GM19372 (cell line): ENCODE data around the gene WNK2.
"Not testable (repeated sequence)": the region's sequence is repeated elsewhere in the genome, so short reads cannot be mapped to it uniquely, and the experiment has no call there.

Source experiments
- ATAC-seq: cut with Tn5 transposase; IDR thresholded peaks from one replicate; pipeline ENCODE4 v1.9.1; 2021; ENCODE audit warnings: mild to moderate bottlenecking, low read depth, moderate library complexity; ENCODE audit not compliant: unreplicated experiment

The WNK2 gene

DNA sequence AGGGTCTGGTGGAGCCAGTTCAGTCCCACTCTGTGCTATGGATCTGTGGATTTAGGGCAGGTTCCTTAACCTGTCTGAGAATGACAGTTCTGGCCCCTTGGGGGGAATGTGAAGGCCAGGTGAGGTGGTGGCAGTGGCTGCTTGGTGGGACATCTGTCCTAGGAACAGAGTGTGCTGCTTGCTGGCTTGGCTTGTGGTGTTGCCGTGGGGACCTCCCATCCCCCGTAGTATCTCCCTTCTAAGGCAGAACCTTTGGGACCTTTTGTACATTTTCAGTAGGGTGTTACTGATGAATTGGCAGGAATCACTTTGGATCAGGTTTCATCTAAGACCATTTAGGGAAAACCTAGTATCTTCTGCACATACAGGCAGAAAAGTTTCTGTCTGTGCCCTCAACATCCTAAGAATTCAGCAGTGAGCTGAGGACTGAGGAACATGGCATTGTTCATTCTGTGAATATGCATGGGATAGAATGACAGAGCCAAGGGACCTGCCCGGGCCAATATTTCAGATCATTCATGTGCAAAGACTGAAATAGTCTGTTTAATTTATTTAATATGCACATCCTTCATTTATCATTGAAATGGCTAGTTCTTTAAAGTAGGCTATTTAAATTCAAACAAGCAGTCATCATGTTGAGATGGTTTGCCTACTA lies 64.6 kb downstream of the WNK2 start:
- no peak for ATAC-seq

GRCh38 chr9:93250185-93250584 lies 66.2 kb downstream of the WNK2 start:
- no peak for ATAC-seq

- ATAC-seq = not testable (repeated sequence)
Measured at GRCh38 chr9:93251309-93251708, 67.4 kb downstream of the WNK2 start.

GRCh38 chr9:93252116-93252780 lies 68.3 kb downstream of the WNK2 start:
- no peak for ATAC-seq

- no peak for ATAC-seq
Measured at GRCh38 chr9:93252781-93253530, 69.0 kb downstream of the WNK2 start.

- ATAC-seq = no peak
Measured at GRCh38 chr9:93253633-93254032, 69.7 kb downstream of the WNK2 start.

- no peak for ATAC-seq
Measured at GRCh38 chr9:93254061-93254481, 70.1 kb downstream of the WNK2 start.

- no peak for ATAC-seq
Measured at GRCh38 chr9:93254806-93255493, 71.0 kb downstream of the WNK2 start.

GRCh38 chr9:93255494-93255867 lies 71.5 kb downstream of the WNK2 start:
- no peak for ATAC-seq

GRCh38 chr9:93255994-93256877 lies 72.3 kb downstream of the WNK2 start:
- ATAC-seq = no peak

- no peak for ATAC-seq
Measured at GRCh38 chr9:93256878-93257807, 73.2 kb downstream of the WNK2 start.

- ATAC-seq = no peak
Measured at GRCh38 chr9:93257808-93258331, 73.9 kb downstream of the WNK2 start.

DNA sequence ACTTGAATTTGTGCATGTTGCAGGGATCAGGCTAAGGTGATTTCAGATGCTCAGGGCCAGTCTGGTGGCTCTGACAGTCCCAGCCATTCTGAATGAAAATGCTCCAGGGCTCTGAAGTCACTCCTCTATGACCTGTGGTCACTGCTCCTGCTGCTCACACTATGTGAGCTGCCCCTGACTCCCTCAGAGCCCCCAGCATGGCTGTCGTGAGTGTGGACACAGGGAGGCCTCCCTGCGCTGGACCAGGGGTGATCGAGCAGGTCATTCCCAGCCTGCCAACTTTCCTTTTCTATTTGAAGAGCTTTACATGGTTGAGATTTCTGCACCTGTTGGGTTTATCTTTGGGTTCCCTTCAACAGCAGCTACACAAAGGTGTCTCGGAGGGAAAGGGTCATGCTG lies 74.5 kb downstream of the WNK2 start:
- no peak for ATAC-seq

GRCh38 chr9:93258818-93259489 lies 75.0 kb downstream of the WNK2 start:
- ATAC-seq = no peak

GRCh38 chr9:93259490-93260262 lies 75.7 kb downstream of the WNK2 start:
- no peak for ATAC-seq

DNA sequence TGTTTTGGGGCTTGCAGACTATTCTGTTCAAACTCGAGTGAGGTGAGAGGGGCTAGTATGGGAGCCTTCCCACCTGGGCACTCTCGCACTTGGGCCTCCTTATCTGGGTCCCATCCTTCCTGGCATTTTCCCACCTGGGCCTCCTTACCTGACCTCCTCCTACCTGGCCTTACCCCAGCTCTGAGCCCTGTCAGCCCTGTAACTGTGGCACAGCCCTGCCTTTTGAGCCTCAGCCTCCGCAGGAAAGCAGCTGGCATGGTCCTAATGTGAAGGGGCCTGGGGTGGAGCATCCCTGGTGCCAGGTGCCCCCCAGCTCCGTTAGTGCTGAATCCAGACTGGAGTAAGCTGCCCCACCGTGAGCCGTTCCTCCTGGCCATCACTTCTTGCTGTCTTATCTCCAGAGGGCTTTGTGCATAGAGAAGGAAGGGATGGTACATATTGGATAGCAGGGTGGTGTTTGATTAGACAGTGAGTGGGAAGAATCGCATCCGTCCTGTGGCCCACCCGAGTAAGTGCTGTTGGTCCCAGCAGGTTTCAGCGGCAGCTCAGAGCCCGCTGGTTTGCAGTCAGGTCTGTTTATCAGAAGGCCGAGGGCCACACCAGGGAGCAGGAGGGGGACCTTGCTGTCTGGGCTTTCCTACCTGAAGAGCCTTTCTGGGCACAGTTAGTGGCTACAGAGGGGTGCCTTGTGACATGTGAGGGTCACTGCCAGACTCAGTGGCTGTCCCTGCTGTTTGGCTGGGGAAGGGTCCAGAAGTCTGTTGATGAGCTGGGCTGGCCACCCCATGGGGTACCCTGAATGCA lies 76.5 kb downstream of the WNK2 start:
- no peak for ATAC-seq

GRCh38 chr9:93261281-93261680 lies 77.3 kb downstream of the WNK2 start:
- ATAC-seq = no peak
